DMS53 treated with DMSO at 0.1 percent for 48 hours (cell line): ENCODE data around the gene TMEM121.
"Not testable (repeated sequence)": the region's sequence is repeated elsewhere in the genome, so short reads cannot be mapped to it uniquely, and the experiment has no call there.

Experiments used
- DNase-seq: peaks from one replicate; lab custom pipeline; 2025; ENCODE audit not compliant: unreplicated experiment; lab: John Stamatoyannopoulos, UW

The TMEM121 gene

DNA sequence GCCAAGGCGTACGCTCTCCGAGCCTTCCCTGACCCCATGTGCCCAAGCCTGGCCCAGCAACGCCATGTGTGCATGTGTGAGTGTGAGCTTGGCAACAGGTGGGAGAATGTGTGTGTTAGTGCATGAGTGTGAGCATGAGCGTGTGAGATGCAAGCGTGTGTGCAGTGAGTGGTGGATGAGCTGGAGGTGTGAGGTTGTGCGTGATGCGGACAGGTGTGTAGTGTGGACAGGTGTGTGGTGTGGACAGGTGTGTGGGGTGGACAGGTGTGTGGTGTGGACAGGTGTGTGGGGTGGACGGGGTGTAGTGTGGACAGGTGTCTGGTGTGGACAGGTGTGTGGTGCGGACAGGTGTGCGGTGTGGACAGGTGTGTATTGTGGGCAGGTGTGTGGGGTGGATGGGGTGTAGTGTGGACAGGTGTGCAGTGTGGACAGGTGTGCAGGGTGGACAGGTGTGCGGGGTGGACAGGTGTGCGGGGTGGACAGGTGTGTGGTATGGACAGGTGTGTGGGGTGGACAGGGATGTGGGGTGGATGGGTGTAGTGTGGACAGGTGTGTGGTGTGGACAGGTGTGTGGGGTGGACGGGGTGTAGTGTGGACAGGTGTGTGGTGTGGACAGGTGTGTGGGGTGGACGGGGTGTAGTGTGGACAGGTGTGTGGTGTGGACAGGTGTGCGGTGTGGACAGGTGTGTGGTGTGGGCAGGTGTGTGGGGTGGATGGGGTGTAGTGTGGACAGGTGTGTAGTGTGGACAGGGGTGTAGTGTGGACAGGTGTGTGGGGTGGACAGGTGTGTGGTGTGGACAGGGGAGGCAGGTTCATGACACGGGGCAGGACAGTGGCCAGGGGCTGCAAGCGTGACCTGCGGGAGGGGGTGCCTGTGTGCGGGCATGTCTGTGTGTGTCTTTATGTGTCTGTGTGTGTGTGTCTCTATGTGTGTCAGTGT, 41.1 kb downstream of the TMEM121 start:
- not testable (repeated sequence) for DNase-seq

DNA sequence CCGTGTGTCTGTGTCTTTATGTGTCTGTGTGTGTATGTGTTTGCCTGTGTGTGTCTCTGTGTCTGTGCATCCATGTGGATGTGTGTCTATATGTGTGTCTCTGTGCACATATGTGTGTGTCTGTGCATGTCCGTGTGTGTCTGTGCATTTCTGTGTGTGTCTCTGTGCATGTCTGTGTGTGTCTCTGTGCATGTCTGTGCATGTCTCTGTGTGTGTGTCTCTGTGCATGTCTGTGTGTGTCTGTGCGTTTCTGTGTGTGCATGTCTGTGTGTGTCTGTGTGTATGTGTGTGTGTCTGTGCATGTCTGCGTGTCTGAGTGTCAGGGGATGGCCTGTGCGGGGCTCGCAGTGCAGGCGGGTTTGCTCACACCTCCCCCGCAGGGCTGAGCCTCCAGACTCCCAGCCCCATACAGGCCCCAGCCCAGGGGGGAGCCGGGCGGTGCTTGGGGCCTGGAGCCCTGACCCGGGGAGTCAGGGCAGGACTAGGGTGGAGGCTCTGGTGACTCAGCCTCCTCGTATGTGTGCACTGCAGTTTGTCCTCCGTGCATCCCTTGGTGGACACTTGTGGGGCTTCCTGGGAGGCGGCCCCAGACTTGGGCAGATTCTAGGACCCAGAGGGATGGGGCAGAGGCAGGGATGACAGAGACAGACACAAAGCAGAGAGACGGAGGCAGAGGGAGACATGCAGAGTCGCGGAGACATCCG, 41.9 kb downstream of the TMEM121 start:
- DNase-seq: not testable (repeated sequence)

DNA sequence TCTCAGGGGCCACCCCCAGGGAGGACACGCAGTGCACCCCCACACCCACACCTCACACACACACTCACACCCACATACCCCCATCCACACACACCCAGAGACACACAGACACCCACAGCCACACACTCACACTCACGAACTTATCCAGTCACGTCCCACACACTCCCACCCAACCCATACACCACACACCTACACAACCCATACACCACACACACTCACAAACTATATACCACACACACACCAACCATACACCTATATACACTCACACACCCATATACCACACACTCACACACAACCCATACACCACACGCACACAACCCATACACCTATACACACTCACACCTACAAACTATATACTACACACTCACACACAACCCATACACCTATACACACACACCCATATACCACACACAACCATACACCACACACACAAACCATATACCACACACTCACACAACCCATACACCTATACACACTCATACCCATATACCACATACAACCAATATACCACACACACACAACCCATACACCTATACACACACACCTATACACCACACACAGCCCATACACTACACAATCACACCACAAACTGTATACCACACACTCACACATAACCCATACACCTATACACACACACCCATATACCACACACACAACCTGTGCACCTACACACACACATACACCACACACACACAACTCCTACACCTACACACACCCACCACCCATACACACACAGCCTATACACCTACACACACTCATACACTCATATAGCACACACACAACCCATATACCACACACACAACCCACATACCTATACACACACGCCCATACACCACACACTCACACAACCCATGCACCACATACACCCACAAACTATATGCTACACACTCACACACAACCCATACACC, 42.7 kb downstream of the TMEM121 start:
- DNase-seq: no peak

DNA sequence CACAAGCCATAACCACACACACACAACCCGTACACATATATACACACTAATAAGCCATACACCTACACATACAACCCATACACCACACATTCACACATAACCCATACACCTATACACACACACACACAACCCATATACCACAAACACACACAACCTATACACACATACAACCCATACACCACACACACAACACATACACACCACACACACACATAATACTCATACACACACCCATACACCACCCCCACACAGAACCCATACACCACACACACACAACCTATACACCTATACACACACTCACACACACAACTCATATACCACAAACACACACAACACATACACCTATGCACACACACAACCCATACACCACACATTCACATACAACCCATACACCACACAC, 44.1 kb downstream of the TMEM121 start:
- no peak for DNase-seq

DNA sequence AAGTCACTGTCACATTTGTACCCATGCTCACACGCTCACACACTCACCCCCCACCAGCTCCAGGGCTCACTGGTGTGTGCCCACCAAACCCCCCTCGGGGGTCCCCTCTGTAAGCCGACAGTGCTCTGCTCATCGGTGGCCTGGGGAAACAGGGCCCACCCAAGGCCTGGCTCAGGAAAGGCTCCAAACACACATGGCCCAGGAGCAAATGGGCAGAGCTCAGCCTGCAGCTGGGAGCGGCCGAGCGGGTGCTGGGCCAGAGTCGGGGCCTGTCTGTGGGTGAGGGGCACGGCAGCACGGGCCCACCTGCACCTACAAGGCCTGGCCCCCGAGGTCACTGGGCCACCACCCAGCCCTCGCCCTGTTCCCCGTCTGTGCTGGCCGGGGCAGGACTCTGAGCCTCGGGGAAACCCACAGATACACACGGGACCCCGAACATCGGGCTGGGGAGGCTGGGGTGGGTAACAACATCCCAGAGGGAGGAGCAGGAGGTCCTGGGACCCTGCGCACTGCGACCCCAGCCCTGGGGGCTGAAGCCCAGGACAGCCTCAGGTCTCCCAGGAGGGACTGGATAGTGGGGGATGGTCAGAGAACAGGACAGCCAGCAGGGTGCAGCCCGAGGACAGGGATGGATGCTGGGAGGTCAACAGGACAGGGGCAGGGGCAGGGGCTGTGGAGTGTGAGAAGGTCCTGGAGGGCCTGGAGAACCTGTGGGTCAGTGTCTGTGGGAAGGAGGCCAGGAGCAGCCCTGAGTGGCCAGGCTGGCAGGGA, 45.0 kb downstream of the TMEM121 start:
- not testable (repeated sequence) for DNase-seq

DNA sequence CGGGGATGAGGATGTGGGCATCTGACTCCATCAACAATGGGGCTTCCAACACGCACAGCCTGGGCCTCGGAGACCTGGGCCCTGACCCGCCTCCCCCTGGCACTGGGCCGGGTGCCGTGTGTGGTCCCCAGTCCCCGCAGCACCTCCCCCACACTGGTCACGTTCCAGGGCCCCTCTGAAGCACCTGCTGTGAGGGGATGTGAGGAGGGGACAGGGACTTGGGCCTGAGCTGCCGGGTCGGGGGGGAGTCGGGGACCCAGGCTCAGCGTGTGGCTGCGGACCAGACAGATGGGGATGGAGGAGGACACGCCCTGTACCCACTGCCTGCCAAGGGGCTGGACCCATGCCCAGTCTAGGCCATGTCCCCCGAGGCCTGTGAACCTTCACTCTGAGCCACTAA, 45.7 kb downstream of the TMEM121 start:
- DNase-seq: not testable (repeated sequence)

DNA sequence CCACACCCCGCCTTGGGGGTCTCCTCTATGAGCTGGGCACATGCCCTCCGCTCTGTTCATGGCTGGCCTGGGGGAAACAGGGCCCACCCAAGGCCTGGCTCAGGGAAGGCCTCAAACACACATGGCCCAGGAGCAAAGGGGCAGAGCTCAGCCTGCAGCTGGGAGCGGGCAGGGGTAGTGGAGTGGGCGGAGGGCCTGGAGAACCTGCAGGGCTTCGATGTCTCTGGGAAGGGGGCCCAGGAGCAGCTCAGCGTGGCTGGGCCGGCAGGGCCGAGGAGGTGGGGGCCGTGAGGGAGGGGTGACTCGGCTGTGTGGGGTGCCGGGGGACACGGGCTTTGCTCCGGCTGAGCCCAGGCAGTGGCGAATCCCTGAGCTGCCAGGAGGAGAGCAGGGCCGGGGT, 47.5 kb downstream of the TMEM121 start:
- DNase-seq: not testable (repeated sequence)

DNA sequence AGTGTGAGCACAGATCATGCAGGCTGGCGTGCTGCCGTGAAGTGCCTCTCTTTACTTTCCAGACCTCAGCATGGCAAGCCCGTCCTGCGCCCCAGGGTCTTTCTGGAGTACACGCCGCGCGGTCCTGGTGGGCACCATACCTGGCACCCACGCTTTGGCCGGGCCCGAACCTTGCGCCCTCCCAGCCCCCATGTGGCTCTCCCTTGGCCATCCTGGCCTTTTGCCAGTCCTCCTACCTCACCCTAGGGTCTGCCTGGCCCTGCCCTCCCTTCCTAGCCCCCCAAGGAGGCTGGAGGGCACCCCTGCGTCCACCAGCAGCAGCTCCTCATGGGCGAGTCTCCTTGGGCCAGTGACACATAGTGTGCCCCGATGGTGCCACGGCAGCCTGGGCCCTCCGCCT, 48.0 kb downstream of the TMEM121 start:
- DNase-seq: not testable (repeated sequence)

DNA sequence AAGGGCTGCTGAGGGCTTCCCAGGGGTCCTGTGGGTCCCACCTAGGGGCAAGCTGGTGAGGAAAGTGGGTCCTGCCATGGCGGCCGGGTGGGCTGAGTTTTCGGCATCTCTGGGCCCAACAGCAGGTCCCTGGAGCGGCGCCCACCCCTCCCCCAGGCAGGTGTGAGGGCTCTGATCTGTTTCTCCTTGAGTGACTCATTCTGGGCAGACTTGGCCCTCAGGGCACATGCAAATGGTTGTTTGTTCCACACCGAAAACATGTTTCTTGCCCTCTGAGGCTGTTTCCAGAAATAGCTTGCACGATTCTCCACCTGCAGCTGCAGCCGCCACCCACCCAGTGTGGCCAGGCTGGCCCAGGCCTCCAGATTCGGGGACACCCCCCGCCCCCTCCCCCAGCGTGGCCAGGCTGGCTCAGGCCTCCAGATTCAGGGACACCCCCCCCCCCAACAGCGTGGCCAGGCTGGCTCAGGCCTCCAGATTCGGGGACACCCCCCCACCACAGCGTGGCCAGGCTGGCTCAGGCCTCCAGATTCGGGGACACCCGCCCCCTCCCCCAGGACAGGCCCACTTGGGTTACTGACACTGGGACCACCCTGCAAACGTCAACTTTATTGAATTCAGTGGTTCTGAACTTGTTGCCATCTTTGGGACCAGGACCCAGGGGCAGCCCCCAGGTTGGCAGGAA, 48.8 kb downstream of the TMEM121 start:
- not testable (repeated sequence) for DNase-seq

DNA sequence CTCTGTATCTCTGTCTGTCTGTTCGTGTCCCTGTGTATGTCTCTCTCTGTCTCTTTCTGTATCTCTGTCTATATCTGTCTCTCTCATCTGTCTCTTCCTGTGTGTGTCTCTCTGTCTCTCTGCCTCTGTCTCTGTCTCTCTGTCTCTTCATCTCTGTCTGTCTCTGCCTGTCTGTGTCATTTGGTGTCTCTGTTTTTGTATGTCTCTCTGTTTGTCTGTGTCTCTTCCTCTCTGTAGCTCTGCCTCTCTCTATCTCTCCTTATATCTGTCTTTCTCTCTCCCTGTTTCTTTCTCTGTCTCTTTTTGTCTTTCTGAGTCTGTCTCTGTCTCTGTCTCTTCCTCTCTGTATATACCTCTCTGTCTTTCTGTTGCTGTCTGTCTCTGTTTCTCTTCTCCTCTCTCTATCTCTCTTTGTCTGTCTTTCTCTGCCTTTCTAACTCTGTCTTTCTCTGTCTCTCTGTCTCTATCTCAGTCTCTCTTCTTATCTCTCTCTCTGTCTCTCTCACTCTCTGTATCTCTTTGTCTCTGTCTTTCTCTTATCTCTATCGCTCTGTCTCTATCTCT, 50.2 kb downstream of the TMEM121 start:
- DNase-seq: no peak

DNA sequence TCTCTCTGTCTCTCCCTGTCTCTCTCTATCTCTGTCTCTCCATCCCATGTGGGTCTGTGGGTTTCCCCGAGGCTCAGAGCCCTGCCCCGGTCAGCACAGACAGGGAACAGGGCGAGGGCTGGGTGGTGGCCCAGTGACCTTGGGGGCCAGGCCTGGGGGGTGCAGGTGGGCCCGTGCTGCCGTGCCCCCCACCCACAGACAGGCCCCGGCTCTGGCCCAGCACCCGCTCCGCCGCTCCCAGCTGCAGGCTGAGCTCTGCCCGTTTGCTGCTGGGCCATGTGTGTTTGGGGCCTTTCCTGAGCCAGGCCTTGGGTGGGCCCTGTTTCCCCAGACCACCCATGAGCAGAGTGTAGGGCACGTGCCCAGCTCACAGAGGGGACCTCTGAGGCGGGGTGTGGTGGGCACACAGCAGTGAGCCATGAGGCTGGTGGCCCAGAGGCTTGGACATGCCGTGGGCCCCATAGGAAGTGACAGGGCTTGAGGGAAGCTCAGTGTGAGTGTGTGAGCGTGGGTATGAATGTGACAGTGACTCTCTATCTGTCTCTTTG, 51.0 kb downstream of the TMEM121 start:
- no peak for DNase-seq

DNA sequence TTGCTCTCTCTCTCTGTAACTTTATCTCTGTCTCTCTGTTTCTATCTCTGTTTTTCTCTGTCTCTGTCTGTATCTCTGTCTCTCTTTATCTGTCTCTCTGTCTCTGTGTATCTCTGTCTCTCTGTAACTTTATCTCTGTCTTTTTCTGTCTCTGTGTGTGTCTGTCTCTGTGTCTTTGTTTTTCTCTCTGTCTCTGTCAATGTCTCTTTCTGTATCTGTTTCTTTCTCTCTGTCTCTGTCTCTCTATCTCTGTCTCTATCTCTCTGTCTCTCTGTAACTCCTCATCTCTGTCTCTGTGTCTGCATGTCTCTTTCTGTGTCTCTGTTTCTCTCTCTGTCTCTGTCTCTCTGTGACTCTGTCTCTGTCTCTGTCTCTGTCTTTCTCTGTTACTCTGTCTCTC, 51.7 kb downstream of the TMEM121 start:
- no peak for DNase-seq

DNA sequence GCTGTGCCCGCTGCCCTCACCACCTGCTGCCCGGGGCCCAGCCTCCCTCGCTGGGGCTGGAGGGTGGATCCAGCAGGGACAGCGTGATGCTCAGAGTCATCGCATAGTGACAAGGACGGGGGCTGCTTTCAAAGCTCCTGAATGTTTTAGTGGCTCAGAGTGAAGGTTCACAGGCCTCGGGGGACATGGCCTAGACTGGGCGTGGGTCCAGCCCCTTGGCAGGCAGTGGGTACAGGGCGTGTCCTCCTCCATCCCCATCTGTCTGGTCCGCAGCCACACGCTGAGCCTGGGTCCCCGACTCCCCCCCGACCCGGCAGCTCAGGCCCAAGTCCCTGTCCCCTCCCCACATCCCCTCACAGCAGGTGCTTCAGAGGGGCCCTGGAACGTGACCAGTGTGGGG, 52.8 kb downstream of the TMEM121 start:
- not testable (repeated sequence) for DNase-seq
